Stimulated activated CD4-positive, alpha-beta T cell treated with anti-CD3 and anti-CD28 coated beads, Interleukin-15, amount 100 ng/mL, for 48 hours (primary cell): Measurements from ENCODE around the gene CX3CR1.

Experiments
- DNase-seq, 2 donors: peaks; one replicate each; pipeline ENCODE4 v3.0.0-alpha.2; 2020; ENCODE audit warnings: low read depth in 2 of 2

CX3CR1 gene

DNA sequence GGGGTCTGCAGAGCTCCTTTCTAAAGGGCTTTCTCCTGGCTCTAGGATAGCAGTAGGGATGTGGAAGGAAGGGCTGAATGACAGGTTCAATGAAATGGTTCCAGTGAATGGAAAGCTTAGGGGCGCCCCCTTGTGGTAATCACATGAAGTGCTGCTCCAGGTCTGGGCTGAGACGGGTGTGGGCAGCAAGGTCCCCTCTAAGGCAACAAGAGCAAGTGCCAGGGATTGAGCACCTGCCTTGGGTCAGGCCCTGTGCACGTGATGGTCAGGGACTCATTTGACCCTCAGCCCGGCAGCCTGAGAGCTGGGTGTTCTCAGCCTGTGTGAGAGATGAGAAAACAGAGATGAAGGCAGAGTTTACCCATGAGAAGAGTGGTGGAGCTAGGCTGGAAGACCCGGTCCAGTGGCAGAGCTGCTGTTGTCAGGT is 12.1 kb upstream of the CX3CR1 start:
- DNase-seq = peak; percentile 63 to 66

DNA sequence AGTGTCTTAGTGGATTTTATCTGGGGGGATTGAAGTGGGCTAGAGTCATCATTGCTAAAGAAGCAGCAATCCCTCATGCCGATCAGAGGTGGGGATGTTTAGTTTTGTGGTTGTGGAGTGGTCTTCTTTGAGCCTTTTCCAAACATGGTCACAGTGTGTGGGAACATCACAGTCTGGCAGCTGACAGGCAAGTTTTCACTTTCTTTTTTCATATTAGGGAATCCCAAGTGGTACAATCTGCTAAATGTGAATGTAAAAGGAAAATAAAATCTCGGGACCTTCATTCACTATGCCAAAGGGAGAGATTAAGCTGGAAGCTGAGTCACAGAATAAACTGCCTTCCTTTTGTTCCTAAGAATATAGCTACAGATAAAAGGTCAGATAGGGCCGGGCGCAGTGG is 10.4 kb upstream of the CX3CR1 start:
- no peak for DNase-seq

DNA sequence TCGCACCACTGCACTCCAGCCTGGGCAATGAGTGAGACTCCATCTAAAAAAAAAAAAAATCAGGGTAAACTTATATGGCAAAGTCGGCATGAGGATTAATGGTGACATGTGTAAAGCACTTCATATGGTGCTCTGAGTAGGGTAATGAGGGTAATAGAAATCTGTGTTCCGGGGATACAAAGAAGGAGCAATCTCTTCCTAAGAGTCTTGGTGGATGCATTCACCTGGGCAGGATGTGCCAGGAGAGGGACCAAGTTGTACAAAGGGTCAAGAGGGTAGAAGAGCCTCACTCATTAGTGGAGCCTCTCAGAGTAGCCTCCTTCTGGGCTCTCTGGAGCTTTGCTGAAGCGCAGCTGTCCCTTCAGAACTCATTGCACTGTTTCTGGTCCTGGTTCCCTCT is 9.3 kb upstream of the CX3CR1 start:
- DNase-seq = no peak

DNA sequence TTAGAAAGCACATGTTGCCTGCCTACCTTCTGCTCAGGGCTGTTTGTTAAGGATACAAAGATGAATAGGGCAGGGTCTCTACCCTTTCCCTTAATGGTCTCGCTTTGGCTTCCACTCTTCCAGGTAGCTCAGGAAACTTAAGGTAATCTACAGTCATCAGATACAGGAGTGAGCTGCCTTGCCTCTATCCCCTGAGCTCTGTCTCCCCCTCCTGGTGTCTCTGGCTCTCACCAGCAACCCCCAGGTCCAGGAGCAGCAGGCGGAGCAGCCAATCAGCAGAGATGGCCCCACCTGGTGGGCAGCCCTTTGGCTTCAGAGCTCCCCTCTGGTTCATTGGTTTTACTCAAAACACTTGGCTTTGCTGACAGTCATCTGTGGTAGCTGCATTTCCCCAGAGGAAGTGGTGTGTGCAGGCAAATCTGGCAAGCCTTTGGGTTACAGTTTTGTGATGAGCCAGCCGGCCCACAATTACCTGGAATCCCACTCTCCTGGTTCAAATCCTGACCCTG is 8.5 kb upstream of the CX3CR1 start:
- DNase-seq = peak; percentile 72 to 80

DNA sequence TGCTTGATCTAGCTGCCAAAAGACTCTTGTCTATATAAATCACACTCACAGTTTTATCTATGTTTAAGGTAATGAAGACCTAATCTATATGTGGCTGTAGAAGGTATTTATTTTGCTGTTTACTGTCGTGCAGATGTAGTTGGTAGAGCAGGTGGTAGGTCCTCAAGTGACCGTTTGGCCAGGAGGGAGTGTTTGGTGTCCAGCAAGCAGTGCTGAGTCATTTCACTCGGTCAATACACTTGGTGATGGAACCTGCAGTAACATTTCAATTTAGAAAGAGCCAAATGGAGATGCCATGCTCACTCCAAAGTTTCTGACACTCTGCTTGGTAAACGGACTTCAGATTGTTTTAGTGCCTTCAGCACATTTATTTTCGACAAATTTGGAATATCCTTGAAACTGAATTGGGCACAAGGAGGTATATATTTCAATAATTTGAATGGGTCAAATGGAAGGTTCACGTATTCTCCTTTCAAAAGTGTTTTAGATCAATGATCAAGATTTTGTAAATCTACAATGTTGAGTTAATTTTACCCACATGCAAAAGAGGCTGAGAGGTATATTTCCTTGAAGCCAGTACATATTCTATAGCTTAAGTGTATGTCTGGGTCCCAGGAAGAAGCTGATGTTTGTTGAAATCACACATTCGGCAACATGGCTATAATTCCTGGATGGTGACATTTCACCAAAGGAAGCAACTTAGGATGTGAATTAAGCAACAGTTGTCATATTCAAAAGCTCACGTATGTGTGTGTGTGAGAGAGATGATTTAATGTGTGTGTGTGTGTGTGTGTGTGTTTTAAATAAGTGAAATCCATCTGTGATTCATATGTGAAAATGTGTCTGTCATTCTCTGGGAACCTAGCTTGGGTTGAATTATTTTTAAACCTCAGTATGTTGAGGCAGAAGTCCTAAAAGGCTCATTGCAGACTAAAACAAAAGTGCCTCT is 7.7 kb upstream of the CX3CR1 start:
- DNase-seq = no peak

DNA sequence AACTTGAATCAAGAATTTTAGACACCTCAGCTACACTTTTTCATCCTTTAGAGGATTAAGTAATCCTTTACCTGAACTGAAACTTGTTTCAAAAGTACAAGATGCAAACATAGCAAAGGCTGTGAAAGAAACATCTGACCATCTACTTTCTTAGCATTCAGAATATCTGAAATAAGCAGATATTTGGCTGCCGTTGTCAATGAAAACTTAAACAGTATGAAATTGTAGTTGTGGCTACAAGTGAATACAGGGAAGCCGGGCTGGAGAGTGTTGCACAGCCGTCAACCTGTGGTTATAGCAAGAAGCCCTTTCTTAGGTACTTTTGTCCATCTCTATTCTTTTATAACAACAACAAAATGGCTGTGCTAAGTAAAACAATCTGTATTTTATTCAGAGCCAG is 6.9 kb upstream of the CX3CR1 start:
- DNase-seq = no peak

DNA sequence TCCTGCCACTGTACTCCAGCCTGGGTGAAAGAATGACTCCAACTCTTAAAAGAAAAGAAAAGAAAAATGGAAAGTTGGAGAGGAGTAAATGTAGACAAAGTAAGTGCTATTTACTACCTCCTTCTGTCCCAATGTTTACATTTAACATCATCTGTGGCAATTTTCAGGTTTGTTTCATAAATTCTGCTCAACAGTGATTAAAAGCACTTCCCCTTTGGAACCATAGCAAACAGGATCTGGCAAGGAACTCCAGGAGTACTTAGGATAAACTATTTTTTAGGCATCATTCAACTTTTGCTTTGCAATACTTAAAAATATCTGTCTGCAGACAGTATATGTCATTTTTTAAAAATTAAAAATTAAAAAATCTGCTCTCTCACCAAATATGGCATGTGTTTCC is 5.5 kb upstream of the CX3CR1 start:
- no peak for DNase-seq

DNA sequence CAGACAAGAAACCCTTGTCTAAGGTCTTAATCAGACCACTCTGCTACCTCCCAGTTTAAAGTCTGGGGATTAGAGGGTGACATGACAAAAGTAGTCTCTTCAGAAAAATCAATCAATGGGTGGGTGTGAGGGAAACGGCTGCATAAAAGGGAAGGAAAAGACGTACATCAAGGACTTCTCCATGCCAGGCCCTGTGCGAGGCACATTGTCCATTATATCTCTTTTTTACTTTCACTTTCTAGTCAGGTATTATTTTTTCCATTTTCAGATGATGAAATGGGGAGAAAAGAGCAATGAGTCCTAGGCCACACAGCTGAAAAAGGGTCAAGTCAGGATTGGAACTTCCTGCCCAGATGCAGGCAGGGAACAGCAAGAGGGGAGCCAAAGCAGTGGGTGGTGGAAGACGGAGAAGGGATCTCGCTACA is 4.6 kb upstream of the CX3CR1 start:
- no peak for DNase-seq

DNA sequence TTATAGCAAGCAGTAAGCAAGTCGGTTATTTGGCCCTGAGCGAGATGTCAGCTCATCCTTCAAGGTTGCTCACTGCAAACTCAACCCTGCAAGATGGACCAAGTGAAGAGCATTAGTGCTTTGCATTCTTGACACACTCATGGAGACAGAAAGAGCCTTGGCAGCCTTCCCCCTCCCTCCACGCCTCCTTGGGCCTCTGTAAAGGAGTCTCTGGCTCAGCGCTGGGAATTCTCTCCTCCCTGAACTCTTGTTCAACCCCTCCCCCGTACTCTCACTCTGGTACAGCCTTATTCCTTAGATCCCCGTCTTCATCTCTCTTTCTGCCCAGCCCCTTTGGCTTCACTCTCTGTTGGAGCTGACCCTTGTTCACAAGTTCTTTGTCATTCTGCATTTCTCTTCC is 2.2 kb upstream of the CX3CR1 start:
- no peak for DNase-seq

DNA sequence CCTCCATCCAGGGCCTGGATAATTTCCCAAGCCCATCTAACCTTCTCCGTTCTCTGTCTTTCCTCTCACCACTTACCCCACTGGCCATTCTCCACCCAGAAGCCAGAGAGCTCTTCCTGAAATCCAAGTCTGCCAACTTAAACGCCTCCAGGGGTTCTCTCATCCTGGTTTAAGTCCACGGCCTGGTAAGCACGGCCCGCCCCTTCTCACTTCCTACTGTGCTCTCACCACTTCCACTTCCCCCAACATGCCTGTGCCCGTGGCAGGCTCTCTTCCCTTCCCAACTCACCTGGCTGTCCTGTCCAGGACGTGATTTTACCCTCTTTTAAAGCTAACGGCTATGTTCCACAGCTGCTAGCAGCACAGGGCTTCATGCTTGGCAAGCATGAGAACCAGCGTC is 1.7 kb upstream of the CX3CR1 start:
- DNase-seq = no peak

DNA sequence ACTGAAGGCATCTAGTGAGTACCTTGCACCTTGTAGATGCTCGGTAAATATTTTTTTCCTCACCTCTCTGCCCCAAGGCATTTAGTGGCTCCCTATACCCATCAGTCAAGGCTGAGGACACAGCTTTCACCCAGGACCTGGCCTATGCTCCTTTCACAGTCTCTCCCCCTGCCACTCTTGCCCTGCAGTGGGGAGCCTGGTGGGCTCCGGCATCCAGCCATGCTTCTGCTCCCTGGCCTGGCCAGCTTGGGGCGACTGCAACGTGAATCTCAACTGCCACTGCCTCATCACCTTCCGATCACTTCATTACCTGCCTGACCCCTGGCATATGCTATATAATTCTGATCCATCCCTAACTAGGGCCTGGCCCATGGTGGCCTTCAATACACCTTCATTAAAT is 735 bp upstream of the CX3CR1 start:
- no peak for DNase-seq

DNA sequence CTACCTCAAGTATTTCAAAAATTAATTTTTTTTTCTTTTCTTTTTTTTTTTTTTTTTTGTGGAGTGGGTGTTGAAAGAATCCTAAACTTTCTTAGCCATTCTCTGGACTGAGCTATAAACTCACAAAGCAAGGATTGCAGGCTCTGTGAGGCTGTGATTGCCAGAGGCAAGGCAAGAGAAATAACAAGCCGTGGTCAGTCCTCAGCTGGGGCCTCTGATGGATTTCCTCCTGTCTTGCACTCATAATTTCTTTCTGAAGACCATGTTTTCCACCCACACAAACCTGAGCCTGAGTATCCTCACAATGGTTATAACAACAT is 1.3 kb downstream of the CX3CR1 start:
- no peak for DNase-seq

DNA sequence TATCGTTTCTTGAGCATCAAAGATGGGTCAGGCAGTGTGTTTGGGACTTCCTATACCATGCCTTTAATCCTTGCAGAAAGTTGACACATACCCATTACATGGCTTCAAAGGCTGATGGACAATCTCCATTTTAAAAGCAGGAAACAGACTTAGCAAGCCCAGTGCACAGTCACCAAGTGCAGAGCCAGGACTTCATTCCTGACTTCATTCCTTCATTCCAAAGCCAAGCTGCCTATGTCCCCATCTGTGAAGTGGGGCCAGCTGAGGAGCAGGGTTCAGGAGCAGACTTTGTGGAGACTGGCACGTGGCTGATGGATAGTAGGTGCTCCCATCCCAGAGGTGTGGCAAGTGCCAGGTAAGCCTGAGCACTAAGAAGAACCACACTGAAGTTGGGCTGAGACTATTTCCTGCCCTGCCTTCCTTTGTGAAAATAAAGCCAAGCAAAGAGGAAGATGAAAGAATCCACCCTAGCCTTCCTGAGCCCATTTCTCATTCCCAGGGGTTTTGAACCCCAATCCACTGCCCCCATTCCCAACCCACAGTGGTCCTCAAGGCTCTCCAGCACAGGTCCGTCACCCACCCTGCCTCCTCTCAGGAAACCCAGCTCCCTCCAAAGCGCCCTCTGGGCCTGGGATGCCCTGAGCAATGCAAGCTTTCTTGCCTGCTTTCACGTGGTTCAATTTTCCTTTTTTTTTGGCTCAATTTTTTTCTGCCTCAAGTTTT is 1.8 kb downstream of the CX3CR1 start:
- no peak for DNase-seq

DNA sequence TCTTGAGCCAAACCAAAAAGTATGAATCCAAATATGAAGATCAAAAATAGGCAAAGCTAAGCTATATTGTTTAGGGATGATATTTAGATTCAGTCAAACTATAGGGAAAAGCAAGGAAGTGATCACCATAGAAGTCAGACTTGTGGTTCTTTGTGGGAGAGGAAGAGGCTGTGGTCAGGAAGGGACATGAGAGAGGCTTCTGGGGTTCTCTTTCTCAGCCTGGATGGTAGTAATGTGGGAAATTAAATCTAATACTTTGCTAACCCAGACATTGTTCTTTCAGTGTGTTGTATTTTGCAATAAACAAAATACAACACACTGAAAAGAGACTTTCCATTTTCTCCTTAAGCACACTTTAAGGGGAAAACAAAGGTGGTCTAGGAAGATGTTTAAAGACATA is 3.1 kb downstream of the CX3CR1 start:
- no peak for DNase-seq

DNA sequence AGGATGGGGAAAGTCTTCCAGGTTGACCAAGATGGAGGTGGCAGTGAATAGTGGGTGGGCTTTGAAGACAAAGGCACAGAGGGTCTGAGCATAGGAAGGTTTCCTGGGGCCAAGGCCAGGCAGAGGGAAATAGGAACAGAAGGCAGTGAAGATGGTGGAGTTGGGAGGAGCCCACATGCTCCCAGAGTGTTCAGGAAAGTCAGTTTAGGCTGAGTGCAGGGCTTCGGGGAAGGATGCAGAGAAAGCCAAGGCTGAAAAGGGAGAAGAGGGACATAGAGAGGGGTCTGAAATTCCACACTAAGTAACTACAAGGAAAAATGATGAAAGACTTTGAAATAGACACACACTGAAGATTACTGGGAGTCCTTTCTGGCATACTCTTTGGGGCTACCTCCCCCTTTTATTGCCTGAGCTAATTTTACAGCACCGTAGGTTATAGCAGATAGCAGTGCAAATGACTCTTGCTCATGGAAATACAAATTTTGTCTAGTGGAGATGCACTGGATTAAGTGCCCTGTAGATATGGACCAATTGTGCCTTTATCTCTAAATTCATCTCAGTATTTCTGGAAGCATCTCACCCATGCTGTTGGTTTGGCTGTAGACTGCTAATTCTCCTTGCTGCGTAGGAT is 3.8 kb downstream of the CX3CR1 start:
- no peak for DNase-seq

DNA sequence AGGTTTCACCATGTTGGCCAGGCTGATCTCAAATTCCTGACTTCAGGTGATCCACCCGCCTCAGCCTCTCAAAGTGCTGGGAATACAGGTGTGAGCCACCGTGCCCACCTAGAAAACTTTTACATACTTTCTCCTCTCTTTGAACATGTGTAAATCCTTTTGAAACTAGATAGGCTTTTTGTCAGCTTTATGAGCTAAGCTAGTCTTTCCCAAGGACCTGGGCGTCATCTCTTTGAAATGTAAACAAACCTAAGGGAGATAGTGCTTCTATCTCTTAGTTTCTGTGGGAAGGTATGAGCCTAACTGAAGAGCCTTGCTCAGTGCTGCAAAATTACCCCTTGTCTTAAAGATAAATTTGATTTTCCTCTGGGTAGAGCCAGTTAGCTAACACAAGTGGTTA is 4.8 kb downstream of the CX3CR1 start:
- no peak for DNase-seq

DNA sequence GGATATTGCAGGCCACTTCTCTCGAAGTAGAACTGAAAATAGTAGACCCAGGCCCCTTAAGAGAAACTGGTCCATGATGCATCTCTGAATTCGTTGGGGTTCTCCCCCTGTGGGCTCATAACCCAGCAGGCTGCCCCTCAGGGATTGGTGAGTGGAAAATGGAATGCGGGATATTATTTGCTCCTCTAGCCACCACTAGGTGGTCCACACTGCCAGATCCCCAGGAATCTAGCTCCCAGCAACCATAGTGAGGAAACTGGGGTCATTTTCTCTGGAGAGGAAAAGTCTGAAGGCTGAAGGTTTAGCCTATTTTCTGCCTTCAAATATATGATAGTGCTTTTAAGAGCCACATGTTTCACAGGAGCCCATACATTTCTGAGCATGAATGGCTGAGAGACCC is 6.7 kb downstream of the CX3CR1 start:
- DNase-seq = no peak

DNA sequence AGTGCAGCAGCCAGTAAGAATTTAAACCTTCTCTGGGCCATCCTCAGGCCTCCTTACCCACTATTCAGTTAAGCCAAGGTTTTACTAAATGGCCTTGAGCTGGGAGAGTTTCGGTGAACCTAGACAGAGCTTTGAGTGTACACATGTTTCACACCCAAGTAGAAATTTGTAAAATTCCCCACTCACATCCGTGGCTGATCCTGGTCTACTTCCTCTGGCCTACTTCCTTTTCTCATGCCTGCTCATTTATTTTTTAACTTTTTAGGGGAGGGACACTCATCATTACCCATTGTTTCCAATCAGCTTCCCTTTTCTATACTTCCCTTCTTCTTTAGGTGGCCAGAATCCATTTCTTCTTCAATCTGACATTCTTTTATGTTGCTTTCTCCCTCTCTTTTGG is 7.6 kb downstream of the CX3CR1 start:
- no peak for DNase-seq

DNA sequence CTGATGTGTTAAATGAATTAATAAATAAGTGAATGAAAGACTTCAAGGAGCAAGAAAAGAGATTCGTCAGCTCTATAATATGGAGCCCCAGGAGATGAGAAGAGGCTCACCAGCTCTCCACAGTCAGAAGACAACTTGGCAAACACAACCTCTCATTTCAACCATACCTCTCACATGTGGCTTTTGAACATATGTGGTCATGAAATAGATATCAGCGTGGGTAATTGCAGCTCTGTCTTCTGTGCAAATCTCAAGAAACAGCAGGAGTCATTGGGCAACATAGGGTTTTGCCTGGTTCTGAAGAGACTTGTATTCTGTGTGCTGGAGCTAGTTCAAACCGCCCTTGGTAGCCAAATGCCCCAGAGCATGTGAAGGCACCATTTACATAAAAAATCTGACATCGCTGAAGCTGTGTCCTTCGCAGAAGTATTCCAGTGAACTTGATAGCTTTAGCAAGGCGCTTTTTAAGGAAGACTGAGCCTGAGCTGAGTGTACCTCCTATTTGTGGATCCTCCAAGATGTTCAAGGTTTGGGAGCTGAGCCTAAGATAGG is 8.4 kb downstream of the CX3CR1 start:
- no peak for DNase-seq

DNA sequence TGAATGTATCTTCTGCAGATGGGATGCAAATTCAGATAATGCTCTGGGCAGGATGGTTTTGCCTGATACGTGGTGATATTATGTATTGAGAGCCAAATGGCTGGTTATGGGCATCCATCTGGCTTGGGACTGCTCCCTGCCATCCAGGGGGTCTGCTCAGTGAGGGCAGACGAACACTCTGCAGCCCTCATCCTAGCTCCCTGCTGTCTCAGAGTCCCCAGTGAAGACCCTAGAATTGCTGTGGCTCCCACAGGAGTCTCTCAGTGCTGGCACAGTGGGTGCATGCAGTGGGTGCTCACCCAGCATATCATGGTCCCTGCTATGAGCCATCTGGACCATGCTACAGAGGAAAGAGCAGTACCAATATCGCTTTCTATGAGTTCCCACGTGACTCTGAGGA is 10.3 kb downstream of the CX3CR1 start:
- DNase-seq = no peak

DNA sequence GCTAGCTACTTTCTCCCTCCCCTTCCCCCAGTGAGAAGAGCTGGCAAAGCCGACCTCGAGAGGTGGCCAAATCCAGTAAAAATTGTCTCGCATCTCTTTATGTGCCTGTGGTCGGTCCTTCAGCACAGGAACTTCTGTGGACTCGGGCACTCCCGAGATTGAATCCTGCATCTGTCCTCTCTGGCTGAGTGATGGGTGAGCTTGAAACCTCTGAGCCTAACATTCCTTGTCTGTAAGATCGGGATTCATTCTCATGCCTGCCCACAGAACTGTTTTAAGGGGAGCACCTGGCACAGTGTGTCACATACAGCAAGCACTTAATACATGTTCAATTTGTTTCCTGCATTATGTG is 11.3 kb downstream of the CX3CR1 start:
- no peak for DNase-seq
